Lower lobe of right lung (tissue), 2 donors: ENCODE measurements around the gene ROPN1. TPM values are rescaled to one million over a fixed set of nuclear protein-coding genes. Genes with fewer than 3 reads are reported as not detected.

Source experiments
- ATAC-seq, 2 donors: fragments of 200-7000 bp; cut with Tn5 transposase; one replicate each; pipeline ENCODE4 v1.9.1; 2020 to 2022; ENCODE audit warnings: mild to moderate bottlenecking in 2 of 2, moderate library complexity in 2 of 2
- DNase-seq: peaks from one replicate; pipeline ENCODE4 v3.0.0-alpha.2; 2020
- H3K27ac ChIP-seq: fragments of 200-600 bp; one replicate; pipeline ENCODE4 v1.8.0; 2022
- H3K27me3 ChIP-seq: fragments of 200-600 bp; one replicate; pipeline ENCODE4 v1.8.0; 2022; ENCODE audit warnings: low read depth
- H3K36me3 ChIP-seq: fragments of 200-600 bp; one replicate; pipeline ENCODE4 v1.8.0; 2022; ENCODE audit warnings: mild to moderate bottlenecking
- H3K4me1 ChIP-seq: fragments of 200-600 bp; one replicate; pipeline ENCODE4 v1.8.0; 2022
- H3K4me3 ChIP-seq: fragments of 200-600 bp; one replicate; pipeline ENCODE4 v1.8.0; 2022; ENCODE audit warnings: mild to moderate bottlenecking
- H3K9me3 ChIP-seq: fragments of 200-600 bp; one replicate; pipeline ENCODE4 v1.8.0; 2022
- intact Hi-C: fragments of 100-400 bp; cut with DNase I; formaldehyde crosslinking; loops from one replicate; pipeline ENCODE4 v1.11.0; 2022
- total RNA-seq: library from RNA; stranded (reverse); fragmentation: NEBNext Ultra II Directional; extraction: Animal tissue kit (Norgen Biotek cat#: 25700); gene quantifications from one replicate; pipeline ENCODE4 v1.2.1, GENCODE V29; 2021
- TF ChIP-seq, protein P1 (sequence below): fragments of 200-600 bp; IDR thresholded peaks from one replicate; pipeline ENCODE4 v1.8.0; 2022; ENCODE audit warnings: antibody characterized with exemption, mild to moderate bottlenecking
- donor health status: DM: no; HTN: yes; CAD: no; lungs with severe emphysema.

ROPN1 gene
- total RNA-seq, 1 donor from 2014 or later = not detected

DNA sequence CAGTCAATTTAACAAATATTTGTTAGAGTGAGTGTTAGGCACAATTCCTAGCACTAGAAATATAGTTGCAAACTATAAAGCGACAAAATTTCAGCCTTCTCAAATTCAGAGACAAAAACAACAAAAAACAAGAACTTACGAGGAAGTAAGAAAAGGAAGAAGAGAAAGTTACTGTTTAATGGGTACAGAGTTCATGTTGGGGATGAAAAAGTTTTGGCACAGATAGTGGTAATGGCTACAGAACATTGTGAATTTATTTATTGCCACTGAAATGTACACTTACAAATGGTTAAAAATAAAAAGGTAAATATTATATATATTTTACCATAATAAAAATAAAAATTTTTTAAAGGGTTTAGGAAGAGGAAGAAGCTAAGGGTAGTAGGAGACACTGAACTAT lies 52.2 kb downstream of the ROPN1 start:
- TF ChIP-seq, protein P1, sequence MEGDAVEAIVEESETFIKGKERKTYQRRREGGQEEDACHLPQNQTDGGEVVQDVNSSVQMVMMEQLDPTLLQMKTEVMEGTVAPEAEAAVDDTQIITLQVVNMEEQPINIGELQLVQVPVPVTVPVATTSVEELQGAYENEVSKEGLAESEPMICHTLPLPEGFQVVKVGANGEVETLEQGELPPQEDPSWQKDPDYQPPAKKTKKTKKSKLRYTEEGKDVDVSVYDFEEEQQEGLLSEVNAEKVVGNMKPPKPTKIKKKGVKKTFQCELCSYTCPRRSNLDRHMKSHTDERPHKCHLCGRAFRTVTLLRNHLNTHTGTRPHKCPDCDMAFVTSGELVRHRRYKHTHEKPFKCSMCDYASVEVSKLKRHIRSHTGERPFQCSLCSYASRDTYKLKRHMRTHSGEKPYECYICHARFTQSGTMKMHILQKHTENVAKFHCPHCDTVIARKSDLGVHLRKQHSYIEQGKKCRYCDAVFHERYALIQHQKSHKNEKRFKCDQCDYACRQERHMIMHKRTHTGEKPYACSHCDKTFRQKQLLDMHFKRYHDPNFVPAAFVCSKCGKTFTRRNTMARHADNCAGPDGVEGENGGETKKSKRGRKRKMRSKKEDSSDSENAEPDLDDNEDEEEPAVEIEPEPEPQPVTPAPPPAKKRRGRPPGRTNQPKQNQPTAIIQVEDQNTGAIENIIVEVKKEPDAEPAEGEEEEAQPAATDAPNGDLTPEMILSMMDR = no peak
- Histone ChIP-seq H3K9me3 (no peaks in the 10 kb centered on the region), H3K4me3 (no peak overlapping the region), H3K27me3 (no peaks in the 10 kb centered on the region), H3K27ac (no peak overlapping the region), H3K36me3 (peaks cover 20% of the 10 kb centered on the region), H3K4me1 (no peaks in the 10 kb centered on the region)
- no peak for DNase-seq
- intact Hi-C loops = no loop called here
- no peak for ATAC-seq

DNA sequence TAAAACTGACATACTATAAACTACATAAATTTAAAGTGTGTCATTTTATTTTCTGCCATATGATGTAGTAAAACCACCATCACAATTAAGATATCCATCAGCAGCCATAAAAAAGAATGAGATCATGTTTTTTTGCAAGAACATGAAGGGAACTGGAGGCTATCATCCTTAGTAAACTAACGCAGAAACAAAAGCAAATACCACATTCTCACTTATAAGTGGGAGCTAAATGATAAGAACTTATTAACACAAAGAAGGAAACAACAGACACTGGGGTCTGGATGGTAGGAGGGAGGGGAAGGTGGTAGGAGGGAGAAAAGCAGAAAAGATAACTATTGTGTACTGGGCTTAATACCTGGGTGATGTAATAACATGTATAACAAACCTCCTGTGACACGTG lies 55.5 kb downstream of the ROPN1 start:
- Histone ChIP-seq H3K4me1 (no peaks in the 10 kb centered on the region), H3K4me3 (no peak overlapping the region), H3K27me3 (no peaks in the 10 kb centered on the region), H3K36me3 (peaks cover 20% of the 10 kb centered on the region), H3K9me3 (no peaks in the 10 kb centered on the region), H3K27ac (no peak overlapping the region)
- ATAC-seq (no peak), DNase-seq (no peak)
- TF ChIP-seq, protein P1 = no peak
- intact Hi-C loops = no loop called here

DNA sequence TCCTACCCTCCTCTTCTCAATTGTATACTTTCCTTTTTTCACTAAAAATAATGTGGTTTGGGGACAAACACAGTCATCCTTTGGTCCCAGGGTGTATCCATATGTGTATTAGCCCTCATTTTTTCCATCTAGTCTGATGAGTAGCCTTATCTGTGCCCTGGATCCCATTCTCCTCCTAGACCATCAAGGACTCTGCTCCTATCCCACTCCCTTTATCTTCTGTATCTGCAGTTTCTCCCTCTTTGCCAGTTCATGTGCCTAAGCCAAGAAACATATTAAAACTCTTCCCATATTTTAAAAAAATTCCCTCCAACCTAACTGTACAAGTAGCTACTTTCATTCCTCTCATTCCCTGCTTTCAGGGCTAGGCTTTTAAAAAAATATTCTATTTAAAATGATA lies 56.1 kb downstream of the ROPN1 start:
- Histone ChIP-seq H3K27ac (no peak overlapping the region), H3K27me3 (no peaks in the 10 kb centered on the region), H3K9me3 (no peaks in the 10 kb centered on the region), H3K4me1 (no peaks in the 10 kb centered on the region), H3K36me3 (peaks cover 26% of the 10 kb centered on the region), H3K4me3 (no peak overlapping the region)
- DNase-seq (no peak), ATAC-seq (no peak)
- intact Hi-C loops = no loop called here
- TF ChIP-seq, protein P1 = no peak

DNA sequence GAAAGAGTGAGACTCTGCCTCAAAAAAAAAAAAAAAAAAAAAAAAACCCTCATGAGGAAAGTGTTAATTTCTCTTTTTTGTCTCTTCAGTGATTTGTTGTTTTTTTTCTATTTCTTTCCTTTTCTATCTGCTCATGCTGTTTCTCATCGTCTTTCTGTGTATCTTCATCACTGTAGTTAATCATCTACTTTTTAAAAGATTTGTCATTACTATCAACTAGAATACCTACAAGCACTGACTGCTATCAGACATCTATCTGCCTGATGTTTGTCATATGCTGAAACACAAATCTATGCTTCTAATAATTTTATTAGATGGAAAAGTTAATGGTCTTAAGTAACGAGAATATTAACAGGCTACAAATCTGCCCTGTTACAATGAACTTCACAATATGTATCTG lies 57.7 kb downstream of the ROPN1 start:
- ATAC-seq (no peak), DNase-seq (no peak)
- Histone ChIP-seq H3K4me1 (no peaks in the 10 kb centered on the region), H3K27ac (no peak overlapping the region), H3K9me3 (no peaks in the 10 kb centered on the region), H3K4me3 (no peak overlapping the region), H3K27me3 (no peaks in the 10 kb centered on the region), H3K36me3 (peaks cover 37% of the 10 kb centered on the region)
- TF ChIP-seq, protein P1 = no peak
- intact Hi-C loops = no loop called here

DNA sequence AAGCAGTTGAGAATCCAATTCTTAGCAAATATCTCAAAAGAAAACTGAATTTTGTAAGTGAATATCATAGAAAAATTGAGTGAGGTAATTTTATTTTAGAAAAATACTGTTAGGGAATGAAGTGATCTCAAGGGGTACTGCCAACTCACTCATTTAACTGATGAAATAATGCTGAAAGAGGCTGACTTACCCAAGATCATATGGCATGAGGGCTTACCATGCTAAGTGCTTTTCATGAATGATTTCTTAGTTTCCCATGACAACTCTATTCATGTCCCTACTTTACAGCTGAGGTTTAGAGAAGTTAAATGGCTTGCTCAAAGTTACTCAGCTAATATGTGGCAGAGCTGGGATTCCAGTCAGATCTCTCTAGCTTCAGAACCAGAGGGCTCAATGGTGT lies 61.5 kb downstream of the ROPN1 start:
- ATAC-seq (no peak), DNase-seq (no peak)
- H3K4me3 ChIP-seq = no peak overlapping the region
- H3K9me3 ChIP-seq = no peaks in the 10 kb centered on the region
- TF ChIP-seq, protein P1 = no peak
- peaks cover 37% of the 10 kb centered on the region for H3K36me3 ChIP-seq
- no peak overlapping the region for H3K27ac ChIP-seq
- H3K27me3 ChIP-seq = no peaks in the 10 kb centered on the region
- intact Hi-C loops = no loop called here
- no peaks in the 10 kb centered on the region for H3K4me1 ChIP-seq

DNA sequence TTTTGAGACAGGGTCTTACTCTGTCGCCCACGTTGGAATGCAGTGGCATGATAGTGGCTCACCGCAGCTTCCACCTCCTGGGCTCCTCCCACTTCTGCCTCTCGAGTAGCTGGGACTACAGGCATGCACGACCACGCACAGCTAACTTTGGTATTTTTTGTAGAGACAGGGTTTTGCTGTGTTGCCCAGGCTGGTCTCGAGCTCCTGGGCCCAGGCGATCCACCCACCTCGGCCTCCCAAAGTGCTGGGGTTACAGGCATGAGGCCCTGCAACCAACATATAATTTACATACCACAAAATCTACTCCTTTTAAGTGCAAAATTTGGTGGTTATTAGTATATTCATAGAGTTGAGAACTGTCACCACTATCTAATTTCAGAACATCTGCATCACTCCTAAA lies 62.6 kb downstream of the ROPN1 start:
- Histone ChIP-seq H3K27me3 (no peaks in the 10 kb centered on the region), H3K9me3 (no peaks in the 10 kb centered on the region), H3K4me3 (no peak overlapping the region), H3K4me1 (no peaks in the 10 kb centered on the region), H3K27ac (no peak overlapping the region), H3K36me3 (peaks cover 37% of the 10 kb centered on the region)
- no peak for ATAC-seq
- intact Hi-C loops = no loop called here
- no peak for DNase-seq
- TF ChIP-seq, protein P1 = no peak
